ENCODE measurements around the gene C1QTNF9.
"Not testable (repeated sequence)": the region's sequence is repeated elsewhere in the genome, so short reads cannot be mapped to it uniquely, and the experiment has no call there.

C1QTNF9 gene

GRCh38 chr13:24362435-24362952, 53.1 kb downstream of the C1QTNF9 start:
- no peak for DNase-seq (ENCODE audit: low read depth)

GRCh38 chr13:24365191-24365590, 55.8 kb downstream of the C1QTNF9 start:
- no peak for DNase-seq (ENCODE audit: low read depth)

- DNase-seq (ENCODE audit: low read depth): not testable (repeated sequence)
Observed at GRCh38 chr13:24366315-24366714, 56.9 kb downstream of the C1QTNF9 start.

GRCh38 chr13:24371273-24371672, 61.9 kb downstream of the C1QTNF9 start:
- not testable (repeated sequence) for DNase-seq (ENCODE audit: low read depth)
